ENCODE results near the gene PEX10. TPM values are rescaled to one million over a fixed set of nuclear protein-coding genes. Genes with fewer than 3 reads are reported as not detected.
A peak's percentile ranks its signal among the peaks of the same experiment; 100 is the strongest.

PEX10 gene
- total and polyA plus RNA-seq, 10 of the 15 experiments (the other 5 are each of a cell fraction or from before 2014, with no cell fraction given), result 0.24 to 24.9 (median 16.8) TPM; not detected in 1

- TF ChIP-seq CTCF (IDR thresholded peaks at IDR 0.05 in 2 of 3, conservative IDR thresholded peaks at IDR 0.05 in 1 of 3; ENCODE audit: control insufficient read depth in 2 of 3, extremely low read depth in 1 of 3, insufficient read depth in 1 of 3, low read depth in 3 of 3, low read length in 3 of 3) (no peak), PBX3 (IDR thresholded peaks at IDR 0.05; ENCODE audit: insufficient replicate concordance, low read depth, low read length) (no peak), SUPT20H (IDR thresholded peaks at IDR 0.05; ENCODE audit: borderline replicate concordance, control insufficient read depth, low read depth, low read length) (no peak), CEBPZ (IDR thresholded peaks at IDR 0.05; ENCODE audit: low read depth, low read length) (no peak), SKIL (IDR thresholded peaks at IDR 0.05; ENCODE audit: low read depth, poor library complexity, severe bottlenecking) (no peak), SIN3A (IDR thresholded peaks at IDR 0.05; ENCODE audit: low read depth, low read length) (peak; percentile 96), CHD2 (IDR thresholded peaks at IDR 0.05; ENCODE audit: borderline replicate concordance, low read depth, low read length) (no peak; the same call in 1 of the 2 replicates), BMI1 (IDR thresholded peaks at IDR 0.05; ENCODE audit: borderline replicate concordance) (no peak), MYC (IDR thresholded peaks at IDR 0.05; ENCODE audit: insufficient read depth, insufficient read length, insufficient replicate concordance, low read length, severe bottlenecking) (no peak), NBN (IDR thresholded peaks at IDR 0.05) (no peak)
- TF ChIP-seq, protein P1, sequence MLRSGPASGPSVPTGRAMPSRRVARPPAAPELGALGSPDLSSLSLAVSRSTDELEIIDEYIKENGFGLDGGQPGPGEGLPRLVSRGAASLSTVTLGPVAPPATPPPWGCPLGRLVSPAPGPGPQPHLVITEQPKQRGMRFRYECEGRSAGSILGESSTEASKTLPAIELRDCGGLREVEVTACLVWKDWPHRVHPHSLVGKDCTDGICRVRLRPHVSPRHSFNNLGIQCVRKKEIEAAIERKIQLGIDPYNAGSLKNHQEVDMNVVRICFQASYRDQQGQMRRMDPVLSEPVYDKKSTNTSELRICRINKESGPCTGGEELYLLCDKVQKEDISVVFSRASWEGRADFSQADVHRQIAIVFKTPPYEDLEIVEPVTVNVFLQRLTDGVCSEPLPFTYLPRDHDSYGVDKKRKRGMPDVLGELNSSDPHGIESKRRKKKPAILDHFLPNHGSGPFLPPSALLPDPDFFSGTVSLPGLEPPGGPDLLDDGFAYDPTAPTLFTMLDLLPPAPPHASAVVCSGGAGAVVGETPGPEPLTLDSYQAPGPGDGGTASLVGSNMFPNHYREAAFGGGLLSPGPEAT (IDR thresholded peaks at IDR 0.05; ENCODE audit: low read depth), result no peak
- TF ChIP-seq, protein P2, sequence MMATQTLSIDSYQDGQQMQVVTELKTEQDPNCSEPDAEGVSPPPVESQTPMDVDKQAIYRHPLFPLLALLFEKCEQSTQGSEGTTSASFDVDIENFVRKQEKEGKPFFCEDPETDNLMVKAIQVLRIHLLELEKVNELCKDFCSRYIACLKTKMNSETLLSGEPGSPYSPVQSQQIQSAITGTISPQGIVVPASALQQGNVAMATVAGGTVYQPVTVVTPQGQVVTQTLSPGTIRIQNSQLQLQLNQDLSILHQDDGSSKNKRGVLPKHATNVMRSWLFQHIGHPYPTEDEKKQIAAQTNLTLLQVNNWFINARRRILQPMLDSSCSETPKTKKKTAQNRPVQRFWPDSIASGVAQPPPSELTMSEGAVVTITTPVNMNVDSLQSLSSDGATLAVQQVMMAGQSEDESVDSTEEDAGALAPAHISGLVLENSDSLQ (IDR thresholded peaks at IDR 0.05), result no peak
- TF ChIP-seq, protein P3, sequence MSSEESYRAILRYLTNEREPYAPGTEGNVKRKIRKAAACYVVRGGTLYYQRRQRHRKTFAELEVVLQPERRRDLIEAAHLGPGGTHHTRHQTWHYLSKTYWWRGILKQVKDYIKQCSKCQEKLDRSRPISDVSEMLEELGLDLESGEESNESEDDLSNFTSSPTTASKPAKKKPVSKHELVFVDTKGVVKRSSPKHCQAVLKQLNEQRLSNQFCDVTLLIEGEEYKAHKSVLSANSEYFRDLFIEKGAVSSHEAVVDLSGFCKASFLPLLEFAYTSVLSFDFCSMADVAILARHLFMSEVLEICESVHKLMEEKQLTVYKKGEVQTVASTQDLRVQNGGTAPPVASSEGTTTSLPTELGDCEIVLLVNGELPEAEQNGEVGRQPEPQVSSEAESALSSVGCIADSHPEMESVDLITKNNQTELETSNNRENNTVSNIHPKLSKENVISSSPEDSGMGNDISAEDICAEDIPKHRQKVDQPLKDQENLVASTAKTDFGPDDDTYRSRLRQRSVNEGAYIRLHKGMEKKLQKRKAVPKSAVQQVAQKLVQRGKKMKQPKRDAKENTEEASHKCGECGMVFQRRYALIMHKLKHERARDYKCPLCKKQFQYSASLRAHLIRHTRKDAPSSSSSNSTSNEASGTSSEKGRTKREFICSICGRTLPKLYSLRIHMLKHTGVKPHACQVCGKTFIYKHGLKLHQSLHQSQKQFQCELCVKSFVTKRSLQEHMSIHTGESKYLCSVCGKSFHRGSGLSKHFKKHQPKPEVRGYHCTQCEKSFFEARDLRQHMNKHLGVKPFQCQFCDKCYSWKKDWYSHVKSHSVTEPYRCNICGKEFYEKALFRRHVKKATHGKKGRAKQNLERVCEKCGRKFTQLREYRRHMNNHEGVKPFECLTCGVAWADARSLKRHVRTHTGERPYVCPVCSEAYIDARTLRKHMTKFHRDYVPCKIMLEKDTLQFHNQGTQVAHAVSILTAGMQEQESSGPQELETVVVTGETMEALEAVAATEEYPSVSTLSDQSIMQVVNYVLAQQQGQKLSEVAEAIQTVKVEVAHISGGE (CRISPR knock-in tag; IDR thresholded peaks at IDR 0.05), result no peak
Measured at GRCh38 chr1:2412395-2412772, at the start of gene PEX10 (continued).
